Femur (tissue), 1 donor: ENCODE results near the gene NEK8.
"Not testable (repeated sequence)": the region's sequence is repeated elsewhere in the genome, so short reads cannot be mapped to it uniquely, and the experiment has no call there.

Source experiments
- DNase-seq: peaks from one replicate; pipeline ENCODE4 v3.0.0-alpha.2; 2017

NEK8 gene

DNA sequence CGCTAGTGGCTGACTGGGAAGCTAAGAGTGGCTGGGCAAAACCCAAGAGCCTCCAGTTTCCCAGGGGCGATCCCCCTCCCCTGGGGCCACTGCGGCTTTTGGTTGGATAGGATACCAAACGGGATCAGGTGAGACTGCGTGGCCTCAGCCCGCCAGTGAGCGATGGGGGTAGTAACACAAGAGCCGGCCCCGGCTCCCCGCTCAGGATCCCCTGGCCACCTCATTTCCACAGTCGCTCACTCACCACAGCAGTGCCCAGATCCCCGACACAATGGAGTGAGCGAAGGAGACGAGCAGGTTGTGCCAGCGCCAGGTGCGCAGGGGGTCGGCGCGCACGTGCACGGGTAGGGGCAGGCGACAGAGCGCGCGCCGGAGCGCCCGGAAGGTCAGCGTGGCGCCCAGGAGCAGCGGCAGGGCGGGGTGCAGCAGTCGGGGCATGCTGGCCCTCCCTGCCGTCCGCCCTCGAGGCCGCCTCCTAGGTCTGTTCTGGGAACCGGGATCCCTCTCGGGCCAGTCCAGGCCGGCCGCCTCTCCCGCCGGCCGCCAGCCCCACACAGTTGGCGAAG is 2.8 kb upstream of the NEK8 start:
- no peak for DNase-seq

DNA sequence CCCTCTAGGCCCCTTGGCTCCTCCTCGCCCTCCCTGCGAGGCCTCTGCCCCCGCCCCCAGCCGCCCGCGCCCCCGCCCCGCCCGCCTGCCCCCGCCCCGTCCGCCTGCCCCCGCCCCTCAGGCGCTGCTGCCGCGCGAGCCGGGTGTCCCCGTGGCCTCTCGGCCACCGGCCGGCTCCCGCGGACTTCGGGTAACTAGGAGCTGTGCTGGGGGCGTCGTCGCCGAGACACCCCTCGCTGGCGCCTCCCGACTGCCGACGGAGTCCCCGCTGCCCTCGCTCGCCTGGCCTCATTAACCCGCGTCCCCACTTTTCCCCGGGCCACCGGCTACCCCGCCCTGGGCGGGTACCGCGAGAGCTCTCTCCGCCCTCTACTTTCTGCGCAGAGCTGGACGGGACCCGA is 2.4 kb upstream of the NEK8 start, which contains the start of gene TLCD1:
TLCD1 (minus strand) TSS at position 8 of the 401 bp plus-strand sequence. CDS start 136 bp downstream, outside the sequence.
- DNase-seq: peak; percentile 89

DNA sequence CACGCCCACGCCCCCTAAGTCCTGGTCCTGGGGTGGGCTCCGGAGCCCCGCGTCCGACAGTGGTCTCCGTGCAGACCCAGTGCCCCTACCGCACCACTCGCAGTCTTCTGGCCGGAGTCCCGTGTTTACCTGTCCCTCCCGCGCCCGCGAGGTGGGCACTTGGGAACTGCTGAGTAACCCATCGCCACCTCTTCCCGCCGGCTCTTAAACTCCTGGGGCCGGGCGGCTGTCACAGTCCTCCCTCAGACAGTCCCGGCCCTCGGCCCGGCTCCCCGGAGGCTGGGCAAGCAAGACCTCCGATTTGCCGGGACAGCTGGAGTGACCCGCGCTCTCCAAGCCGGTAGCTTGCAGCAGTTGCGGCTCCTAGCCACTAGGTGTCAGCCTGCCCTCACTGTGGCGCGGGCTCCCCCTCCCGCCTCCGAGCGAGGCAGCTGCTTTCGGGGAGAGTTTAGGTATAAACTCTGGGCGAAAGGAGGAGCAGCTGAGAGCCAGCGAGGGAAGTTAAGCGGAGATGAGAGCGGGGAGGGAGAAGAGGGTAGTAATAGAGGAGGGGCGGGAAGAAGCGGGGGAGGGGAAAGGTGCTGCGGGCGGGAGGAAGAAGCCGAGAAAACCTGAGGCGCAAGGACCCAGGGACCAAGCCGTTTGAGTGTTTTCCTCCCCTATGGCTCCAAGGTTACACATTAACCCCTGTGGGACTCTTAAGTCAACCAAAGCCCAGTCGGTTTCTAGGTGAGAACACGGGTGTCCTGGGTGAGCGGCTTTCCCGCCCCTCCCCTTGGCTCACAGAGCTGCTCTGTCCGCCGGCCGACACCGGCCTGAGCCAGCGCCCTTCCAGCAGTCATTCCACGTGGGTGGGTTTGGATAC is 1.7 kb upstream of the NEK8 start:
- peak; percentile 97 for DNase-seq

DNA sequence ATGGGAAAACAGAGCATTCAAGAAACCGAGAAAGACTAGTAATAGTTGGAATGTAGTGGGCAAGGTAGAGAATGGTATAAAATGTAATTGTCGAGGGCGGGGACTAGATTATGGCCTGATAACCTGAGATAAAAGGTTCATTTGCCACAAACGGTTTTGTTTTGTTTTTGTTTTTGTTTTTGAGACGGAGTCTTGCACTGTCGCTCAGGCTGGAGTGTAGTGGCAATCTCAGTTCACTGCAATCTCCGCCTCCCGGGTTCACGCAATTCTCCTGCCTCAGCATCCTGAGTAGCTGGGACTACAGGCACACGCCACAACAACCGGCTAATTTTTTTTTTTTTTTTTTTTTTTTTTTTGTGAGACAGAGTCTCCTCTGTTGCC is 1.4 kb downstream of the NEK8 start:
- DNase-seq: no peak

DNA sequence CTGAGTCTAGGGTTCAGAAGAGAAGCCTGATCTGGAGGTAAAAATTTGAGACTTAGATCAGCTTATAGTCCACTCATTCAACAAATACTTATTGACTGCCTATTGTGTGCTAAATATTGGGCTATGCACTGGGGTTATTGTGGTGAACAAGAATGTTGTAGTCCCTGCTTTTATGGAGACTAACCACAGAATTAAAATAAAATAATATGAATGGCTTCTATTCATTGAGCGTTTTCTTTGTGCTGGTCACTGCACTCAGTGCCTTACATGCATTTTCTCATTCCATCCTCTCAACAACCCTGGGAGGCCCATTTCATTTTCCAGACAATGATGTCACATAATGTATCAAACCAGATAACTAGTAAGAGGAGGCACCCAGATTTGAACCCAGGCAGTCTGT is 4.8 kb downstream of the NEK8 start:
- no peak for DNase-seq

DNA sequence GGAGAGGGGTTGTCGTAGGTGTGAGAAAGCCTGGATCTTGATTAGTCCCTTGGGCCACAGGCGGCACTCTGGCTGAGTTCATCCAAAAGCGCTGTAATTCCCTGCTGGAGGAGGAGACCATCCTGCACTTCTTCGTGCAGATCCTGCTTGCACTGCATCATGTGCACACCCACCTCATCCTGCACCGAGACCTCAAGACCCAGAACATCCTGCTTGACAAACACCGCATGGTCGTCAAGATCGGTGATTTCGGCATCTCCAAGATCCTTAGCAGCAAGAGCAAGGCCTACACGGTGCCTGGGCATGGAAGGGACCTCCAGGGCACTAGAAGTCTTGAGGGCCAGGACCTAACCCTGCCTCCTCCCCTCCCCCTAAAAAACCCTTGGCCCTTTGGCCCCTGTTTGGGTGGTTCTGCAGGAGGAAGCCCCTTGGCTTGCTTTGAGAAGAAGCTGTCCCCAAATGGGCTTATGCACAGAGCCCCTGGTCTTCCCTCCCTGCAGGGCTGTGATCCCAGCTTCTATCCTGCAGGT is 6.2 kb downstream of the NEK8 start:
- no peak for DNase-seq

DNA sequence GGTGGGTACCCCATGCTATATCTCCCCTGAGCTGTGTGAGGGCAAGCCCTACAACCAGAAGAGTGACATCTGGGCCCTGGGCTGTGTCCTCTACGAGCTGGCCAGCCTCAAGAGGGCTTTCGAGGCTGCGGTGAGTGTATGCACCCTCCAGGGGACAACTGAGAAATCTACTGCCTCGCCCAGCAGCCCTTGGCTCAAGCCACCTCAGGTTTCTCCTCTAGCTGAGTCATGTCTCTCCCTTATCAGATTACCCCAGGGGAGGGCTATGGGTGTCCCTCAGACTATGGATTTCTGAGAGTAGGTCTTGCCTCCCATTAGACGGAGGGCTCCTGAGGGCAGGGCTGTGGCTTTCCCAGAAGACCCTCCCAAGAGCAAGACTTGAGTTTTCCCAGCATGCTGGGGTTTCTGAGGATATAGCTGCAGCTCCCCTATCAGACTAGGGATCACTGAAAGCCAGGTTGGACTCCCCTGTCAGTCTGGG is 6.7 kb downstream of the NEK8 start:
- no peak for DNase-seq

DNA sequence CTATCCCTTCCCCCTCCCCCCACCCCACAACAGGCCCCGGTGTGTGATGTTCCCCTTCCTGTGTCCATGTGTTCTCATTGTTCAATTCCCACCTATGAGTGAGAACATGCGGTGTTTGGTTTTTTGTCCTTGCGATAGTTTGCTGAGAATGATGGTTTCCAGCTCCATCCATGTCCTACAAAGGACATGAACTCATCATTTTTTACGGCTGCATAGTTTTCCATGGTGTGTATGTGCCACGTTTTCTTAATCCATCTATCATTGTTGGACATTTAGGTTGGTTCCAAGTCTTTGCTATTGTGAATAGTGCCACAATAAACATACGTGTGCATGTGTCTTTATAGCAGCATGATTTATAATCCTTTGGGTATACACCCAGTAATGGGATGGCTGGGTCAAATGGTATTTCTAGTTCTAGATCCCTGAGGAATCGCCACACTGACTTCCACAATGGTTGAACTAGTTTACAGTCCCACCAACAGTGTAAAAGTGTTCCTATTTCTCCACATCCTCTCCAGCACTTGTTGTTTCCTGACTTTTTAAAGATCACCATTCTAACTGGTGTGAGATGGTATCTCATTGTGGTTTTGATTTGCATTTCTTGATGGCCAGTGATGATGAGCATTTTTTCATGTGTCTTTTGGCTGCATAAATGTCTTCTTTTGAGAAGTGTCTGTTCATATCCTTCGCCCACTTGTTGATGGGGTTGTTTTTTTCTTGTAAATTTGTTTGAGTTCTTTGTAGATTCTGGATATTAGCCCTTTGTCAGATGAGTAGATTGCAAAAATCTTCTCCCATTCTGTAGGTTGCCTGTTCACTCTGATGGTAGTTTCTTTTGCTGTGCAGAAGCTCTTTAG is 7.6 kb downstream of the NEK8 start:
- not testable (repeated sequence) for DNase-seq

DNA sequence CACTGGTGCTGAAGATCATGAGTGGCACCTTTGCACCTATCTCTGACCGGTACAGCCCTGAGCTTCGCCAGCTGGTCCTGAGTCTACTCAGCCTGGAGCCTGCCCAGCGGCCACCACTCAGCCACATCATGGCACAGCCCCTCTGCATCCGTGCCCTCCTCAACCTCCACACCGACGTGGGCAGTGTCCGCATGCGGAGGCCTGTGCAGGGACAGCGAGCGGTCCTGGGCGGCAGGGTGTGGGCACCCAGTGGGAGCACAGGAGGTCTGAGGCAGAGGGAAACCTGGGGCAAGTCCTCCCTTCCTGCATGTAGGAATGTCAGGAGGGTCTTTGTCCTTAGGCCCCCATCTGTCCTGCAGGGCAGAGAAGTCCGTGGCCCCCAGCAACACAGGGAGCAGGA is 8.7 kb downstream of the NEK8 start:
- DNase-seq: no peak

DNA sequence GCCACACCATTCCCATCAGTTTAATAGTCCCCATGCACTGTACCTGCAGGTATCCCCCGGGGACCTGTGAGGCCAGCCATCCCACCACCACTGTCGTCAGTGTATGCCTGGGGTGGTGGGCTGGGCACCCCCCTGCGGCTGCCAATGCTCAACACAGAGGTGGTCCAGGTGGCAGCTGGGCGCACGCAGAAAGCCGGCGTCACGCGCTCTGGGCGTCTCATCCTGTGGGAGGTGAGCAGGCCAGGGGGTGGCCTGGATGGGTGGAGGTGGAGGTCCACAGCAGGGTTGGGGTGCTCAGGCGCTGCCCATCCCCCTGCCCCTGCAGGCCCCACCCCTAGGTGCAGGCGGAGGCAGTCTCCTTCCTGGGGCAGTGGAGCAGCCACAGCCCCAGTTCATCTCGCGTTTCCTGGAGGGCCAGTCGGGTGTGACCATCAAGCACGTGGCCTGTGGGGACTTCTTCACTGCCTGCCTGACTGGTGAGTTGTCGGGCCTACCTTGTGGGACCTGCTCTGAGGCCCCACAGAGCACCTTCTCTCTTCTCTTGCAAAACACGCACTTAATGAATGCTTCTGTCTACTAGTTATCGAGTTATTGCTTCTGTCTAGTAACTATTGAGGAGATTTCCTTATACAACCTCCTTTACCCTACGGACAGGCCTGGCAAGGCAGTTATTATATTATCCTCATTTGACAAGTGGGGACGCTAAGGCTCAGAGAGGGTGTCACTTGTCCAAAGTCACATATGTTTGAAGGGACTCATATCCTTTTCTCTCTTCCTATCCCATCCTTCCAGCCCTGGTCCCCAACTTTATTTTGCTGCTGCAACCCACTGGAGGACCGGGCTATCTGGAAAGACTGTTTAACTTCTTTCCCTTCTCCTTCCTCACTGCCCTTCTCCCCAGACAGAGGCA is 9.4 kb downstream of the NEK8 start:
- DNase-seq: no peak

DNA sequence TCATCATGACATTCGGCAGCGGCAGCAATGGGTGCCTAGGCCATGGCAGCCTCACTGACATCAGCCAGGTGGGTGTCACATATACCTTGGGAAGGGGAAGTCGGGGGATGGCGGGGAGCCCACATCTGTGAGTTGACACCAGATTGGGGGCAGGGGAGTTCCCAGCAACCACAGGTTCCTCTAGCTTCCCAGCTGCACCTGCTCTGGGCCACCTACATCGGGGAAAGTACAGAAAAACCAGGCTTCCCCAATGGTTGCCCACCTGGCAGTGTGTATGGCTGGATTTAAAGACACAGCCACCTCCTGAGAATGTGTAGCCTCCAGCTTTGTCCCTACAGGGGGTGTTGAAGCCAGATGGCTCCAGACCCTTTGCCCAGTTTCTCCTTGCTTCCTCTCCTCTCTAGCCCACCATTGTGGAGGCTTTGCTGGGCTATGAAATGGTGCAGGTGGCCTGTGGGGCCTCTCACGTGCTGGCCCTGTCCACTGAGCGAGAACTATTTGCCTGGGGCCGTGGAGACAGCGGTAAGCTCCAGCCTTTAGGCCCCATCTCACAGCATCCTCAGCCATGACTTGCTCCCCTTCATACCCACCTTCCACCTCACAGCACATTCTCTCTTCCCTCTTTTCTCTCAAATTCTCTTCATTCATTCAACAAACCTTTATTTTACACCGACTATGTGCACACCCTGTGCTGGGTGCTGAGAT is 10.2 kb downstream of the NEK8 start:
- DNase-seq: no peak

DNA sequence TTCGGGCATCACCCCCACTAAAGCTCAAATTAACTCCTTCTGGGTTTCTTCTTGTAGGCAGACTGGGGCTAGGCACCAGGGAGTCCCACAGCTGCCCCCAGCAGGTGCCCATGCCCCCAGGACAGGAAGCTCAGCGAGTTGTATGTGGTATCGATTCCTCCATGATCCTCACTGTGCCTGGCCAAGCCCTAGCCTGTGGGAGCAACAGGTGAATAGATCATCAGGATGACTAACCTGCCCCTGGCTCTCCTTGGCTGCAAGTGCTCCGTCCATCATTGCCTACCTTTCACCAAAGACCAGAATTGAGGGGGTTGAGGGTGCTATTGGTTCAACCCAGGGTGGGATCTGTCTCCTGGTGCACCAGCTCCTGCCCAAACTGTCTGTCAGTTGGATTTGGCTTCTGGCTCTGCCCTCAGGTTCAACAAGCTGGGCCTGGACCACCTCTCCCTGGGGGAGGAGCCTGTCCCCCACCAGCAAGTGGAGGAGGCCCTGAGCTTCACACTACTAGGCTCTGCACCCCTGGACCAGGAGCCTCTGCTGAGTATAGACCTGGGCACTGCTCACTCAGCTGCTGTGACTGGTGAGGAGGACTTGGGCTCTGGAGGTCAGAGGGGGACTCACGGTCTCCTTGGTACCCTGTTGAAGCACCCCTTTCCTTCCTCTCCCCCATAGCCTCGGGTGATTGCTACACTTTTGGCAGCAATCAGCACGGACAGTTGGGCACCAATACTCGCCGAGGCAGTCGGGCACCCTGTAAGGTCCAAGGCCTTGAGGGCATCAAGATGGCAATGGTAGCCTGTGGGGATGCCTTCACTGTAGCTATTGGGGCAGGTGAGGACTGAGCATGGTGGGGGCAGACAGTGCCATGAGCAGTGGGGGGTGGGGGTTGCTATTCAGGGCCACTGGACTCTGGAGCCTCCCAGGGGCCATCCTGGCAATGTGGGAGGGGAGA is 12.1 kb downstream of the NEK8 start:
- no peak for DNase-seq

DNA sequence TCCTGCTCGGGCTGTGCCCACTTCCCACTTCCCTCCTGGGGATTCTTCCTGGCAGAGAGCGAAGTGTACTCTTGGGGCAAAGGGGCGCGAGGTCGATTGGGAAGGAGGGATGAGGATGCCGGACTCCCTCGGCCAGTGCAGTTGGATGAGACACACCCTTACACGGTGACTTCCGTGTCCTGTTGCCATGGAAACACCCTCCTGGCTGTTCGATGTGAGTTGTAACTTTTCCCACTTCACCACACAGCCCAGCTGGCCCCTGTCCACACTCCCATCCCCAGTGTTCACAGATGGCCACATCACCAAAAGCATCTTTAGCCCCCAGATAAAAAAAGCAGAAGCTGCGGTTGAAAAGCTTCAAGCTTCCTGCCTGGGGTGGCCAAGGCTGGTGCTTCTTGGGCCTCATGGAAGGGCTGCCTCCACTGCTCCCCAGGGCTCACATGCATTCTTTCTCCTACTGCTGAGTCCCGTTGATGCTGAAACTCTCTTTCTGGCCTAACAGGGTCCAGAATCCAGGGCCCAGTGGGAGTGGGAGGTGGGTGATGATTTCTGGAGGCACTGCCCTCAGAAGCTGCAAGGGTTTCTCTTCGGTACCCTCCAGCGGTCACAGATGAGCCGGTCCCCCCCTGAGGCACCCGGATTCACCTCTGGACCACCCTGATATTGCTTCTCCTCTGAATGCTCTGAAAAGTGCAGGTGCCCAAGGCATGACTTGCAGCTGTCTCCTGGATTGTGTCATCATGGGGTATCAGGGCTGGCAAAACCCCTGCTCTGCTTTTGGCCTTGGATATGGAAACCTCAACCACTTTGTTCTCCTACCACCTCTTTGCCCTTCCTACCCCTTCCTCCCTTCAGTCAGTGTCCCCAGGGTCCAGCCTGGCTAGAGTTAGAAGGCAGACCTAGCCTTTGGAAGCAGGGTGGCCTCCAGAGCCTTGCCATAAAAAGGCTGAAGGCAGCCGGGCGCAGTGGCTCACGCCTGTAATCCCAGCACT is 13.1 kb downstream of the NEK8 start:
- no peak for DNase-seq

DNA sequence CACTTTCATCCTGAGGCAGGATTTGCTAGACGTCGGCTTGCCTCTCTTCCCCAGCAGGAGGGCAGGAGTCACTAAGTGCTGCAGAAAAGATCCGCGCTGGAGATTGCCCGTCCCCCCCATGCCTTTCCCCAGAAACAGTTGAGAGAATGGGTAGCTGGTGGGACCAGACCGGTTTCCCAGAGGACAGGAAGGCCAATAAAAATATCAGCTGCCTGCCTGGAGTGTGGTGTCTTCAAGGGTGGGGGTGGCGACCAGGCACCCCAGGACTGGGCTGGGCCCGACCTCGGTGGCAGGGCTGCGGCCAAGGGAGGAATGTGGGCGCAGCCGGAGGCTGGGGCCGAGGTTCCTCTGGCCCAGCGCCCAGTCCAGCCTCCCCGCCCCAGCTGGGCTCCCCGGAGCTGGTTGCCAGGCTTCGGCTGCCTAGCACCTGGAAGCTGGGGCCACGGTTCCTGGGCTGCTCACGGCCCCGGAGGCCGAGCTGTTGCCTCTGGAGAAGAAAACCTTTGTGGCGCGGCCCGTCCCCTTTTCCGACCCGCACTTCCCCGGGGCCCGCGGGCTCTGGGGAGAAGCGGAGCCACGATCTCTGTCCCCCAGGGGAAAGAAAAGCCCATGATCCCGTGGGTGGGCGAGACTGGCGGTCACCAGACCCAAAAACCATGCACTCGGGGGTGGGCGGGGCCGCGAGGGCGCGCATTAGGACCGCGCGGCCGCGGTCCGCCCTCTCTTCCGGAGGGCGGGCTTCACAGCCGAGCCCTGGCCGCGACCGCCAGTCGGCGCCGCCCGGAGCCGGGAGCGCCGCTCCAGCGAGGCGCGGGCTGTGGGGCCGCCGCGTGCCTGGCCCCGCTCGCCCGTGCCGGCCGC is 14.9 kb downstream of the NEK8 start, which contains the start of gene TRAF4:
TRAF4 (plus strand) TSS at position 769 of the 861 bp plus-strand sequence. CDS start 102 bp downstream, outside the sequence.
- peak; percentile 88 for DNase-seq

DNA sequence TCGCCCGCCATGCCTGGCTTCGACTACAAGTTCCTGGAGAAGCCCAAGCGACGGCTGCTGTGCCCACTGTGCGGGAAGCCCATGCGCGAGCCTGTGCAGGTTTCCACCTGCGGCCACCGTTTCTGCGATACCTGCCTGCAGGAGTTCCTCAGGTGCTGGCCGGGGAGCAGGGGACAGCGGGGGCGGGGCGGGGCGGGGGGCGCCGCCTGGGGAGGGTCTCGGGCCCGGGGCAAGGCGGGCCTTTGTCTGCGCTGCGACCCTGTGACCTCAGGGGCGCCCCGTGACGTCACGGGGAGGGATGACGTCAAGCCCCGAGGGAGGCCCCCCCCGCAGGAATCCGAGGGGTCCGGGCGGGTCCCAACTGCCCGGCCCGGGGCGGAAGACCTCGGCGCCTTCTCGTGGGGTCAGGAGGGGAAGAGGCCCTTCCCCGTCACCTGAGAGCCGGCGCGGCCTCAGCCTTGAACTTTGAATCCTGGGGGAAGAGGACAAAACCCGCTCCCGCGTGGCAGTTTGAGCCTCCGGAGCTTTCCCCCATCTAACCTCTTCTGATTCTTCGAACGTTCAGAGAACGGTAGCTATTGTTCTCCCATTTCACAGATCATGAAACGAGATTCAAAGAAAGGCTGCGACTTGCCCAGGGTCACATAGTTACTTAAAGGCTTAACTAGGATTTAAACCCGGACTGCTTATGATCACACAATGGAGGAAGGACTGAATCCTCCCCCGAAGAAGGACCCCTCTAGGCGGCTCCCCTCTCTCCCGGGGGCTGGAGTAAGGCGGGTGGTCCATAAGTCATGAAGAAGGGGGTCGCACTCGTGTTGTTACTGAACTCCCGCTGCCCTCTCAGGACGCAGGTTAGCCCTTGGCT is 15.8 kb downstream of the NEK8 start:
- DNase-seq: peak; percentile 80

DNA sequence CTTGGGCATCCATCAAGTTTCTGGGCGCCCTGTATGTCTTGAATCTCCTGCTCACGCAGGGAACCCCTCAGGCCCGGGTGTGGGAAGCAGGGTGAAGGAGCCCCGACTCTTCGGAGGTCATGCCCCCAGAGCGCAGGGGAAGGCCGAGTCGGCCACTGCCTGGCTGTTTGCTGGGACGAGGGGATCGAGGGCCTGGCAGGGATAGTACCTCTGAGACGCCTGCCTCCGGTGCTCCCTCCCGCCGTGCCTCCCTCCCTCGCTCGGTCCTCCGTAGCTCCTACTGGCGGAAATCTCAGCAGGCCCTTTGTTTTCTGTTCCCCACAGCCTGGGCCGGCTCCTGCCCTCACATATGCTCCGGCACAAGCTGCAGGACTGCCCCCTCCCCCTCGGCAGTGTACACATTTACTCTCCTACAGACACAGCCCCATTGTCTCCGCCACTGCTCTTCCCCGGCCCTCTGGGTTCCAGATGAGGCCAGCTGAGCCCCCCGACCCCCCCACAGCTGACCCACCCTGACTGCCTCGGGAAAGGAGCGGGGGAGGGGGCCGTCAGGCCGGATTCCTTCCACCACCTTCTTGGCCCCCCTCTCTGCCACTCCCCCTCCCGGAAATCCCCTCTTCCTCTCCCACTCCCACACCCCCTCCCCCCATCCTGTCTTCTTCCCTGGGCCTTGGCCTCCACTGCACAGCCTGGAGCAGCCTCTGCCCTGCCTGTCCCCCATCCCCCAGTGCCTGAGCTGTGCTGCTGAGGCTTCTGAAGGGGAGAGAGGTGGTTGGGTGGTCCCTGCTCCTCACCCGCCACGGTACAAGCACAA is 16.6 kb downstream of the NEK8 start:
- peak; percentile 82 for DNase-seq
